GM21515 (cell line): ENCODE results near the gene RYR3.
"Not testable (repeated sequence)": the region's sequence is repeated elsewhere in the genome, so short reads cannot be mapped to it uniquely, and the experiment has no call there.

Experiments used
- ATAC-seq: cut with Tn5 transposase; IDR thresholded peaks from one replicate; pipeline ENCODE4 v1.9.1; 2021; ENCODE audit not compliant: unreplicated experiment

The RYR3 gene

DNA sequence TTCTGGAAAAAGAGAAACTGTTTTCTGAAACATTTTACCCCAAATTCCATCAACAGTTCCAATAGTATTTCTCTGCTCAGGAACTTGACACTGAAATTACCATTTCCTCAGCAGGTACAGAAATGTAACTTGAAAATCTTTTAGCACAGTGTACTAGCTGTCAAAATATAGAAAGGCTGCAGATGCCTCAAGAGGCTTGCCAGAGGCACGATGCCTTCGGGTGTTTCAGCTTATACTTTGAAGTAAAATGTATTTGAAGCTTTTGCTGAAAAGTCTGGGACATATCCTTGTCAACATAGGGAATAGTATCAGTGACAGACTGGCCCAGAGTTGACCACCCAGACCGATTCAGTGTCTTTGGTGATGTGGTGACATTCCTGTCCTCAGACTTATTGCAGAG, 503.1 kb downstream of the RYR3 start:
- ATAC-seq: no peak

GRCh38 chr15:33819499-33819898, 508.7 kb downstream of the RYR3 start:
- not testable (repeated sequence) for ATAC-seq

GRCh38 chr15:33822479-33822878, 511.7 kb downstream of the RYR3 start:
- no peak for ATAC-seq

DNA sequence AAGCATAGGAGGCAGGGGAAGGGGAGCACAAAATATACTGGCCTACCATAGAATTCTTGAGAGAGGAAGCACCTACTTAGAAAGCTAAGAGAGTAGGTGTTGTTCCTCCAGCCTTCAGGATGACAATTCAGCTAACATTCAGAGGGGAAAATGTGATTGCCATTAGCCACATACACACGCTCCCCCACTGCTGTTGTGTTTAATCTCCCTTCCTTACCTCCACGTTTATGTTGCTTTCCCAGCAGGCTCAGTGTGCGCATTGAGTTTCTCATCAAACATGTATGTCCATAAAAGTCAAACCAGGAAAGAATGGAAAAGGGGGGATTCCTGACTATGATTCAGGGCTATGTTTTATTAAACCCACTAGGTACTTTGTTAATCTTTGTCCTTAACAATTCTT, 512.4 kb downstream of the RYR3 start:
- no peak for ATAC-seq

DNA sequence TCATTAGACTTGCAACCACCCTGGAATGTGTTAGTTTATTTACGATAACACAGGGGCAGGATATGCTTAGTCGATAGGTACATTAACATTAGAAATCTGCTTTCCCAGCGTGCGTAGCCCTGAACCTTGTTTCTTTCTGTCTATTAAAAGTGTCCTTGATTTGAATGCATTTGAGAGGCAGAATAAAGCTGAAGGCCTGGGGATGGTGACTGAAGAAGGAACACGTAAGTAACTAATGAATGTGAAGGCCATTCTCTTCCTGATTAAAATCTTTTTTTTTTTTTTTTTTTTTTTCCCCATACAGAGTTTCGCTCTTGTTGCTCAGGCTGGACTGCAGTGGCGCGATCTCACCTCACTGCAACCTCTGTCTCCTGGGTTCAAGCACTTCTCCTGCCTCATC, 514.7 kb downstream of the RYR3 start:
- ATAC-seq: no peak

- no peak for ATAC-seq
Observed at GRCh38 chr15:33826201-33826600, 515.4 kb downstream of the RYR3 start.

GRCh38 chr15:33830351-33830750, 519.6 kb downstream of the RYR3 start:
- no peak for ATAC-seq

GRCh38 chr15:33831646-33832045, 520.9 kb downstream of the RYR3 start:
- ATAC-seq: no peak

DNA sequence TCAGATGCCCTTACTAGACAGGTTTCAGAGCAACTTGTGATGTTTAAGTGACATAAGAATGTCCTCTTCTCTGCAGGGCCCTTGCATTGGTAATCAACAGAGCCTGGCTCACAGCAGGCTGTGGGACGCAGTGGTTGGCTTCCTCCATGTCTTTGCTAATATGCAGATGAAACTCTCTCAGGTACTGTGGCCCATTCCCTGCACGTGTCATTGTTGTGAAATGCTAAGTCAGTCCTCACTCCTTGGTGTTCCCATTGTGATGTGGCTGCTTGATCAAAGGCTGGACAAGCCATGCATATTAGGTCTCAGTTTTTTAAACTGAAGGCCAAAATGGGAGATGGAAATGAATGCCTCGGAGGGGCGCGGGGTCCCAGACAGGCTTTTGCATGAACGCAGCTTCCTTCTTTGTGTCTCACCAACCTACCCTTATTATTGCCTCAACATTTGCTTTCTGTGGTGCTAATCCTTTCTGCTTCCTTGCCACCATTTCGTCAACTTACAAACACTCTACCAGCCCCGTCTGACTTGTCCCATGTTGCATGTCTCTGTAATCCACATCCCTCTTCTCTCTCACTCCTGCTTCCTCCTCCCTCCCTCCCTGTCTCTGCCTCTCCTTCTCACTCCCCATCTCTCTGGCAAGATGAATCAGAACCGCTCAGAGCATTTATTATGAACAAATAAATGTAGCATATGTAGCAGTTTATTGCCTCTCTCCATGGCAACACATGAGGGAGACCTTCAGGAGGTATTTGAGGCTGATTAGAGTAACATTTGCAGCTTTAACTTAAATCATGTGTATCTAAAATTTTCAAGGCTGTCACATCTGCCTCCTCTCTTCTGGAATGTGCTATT, 524.4 kb downstream of the RYR3 start:
- no peak for ATAC-seq

DNA sequence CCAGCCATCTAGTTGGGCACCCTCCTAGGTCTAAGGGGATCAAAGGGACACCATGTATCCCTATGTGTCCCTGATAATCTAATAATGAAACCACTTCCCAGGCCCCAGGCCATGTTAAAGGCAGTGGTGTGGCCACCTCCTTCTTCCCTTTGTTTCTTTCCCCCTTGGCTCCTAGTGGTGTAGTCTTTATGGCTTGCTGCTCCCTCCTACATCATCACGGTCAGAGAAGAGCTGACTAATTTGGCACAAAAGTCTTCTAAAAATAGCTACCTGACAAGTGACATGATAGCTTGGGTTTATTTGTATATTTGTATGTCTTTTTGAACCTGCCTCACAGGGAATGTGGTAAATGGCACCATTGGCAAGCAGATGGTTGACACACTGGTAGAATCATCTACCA, 526.5 kb downstream of the RYR3 start:
- ATAC-seq: no peak

DNA sequence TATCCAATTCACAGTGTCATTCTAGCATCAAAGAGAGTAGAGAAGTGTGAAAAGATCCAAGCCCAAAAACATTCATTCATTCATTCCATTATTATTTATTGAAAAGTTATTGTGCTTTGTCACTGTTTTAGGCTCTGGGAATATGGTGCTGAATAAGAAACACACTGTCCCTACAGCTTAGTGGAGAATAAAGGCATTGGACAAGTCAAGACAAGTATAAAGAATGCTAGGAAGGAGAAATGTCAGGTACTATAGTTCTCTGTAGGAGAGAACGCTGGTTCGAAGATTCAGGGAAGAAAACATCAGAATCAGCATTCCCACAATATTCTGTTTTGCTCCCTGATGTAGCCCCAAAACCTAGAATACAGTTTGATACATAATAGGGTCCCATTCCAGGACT, 528.8 kb downstream of the RYR3 start:
- no peak for ATAC-seq

DNA sequence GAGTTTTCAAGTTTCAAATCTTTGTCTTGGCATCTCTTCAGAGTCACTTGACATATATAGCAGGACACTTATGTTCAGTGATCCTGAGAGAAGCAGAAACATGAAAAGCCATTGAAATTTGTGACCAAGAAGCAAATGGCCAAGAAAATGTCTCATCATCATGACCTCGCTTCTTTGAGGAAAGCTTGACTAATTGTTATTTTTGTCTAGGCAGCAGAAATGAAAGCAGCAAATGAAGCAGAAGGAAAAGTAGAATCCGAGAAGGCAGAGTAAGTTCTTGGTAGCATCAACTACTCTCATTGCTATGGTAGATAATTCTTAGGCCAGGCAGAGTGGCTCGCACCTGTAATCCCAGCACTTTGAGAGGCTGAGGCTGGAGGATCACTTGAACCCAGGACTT, 529.8 kb downstream of the RYR3 start:
- ATAC-seq: no peak

- no peak for ATAC-seq
Observed at GRCh38 chr15:33844186-33844585, 533.4 kb downstream of the RYR3 start.

GRCh38 chr15:33844597-33844996, 533.8 kb downstream of the RYR3 start:
- no peak for ATAC-seq

DNA sequence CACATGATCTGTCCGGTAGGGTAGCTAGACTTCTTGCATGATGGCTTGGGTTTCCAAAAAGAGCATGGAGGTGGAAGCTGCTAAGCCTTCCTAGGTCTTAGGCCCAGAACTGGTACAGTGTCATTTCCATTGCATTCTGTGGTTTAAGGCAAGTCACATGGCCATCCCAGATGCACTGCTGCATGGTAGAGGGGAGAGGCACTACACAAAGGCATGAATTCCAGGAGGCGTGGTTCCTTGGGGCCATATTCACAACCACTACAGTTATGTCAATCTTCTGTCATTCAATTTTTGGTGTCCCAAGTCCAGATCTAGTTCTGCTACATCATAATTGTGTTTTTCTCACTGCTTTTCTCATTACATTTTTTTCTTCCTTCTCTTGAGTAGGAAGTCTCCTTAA, 535.4 kb downstream of the RYR3 start:
- no peak for ATAC-seq

DNA sequence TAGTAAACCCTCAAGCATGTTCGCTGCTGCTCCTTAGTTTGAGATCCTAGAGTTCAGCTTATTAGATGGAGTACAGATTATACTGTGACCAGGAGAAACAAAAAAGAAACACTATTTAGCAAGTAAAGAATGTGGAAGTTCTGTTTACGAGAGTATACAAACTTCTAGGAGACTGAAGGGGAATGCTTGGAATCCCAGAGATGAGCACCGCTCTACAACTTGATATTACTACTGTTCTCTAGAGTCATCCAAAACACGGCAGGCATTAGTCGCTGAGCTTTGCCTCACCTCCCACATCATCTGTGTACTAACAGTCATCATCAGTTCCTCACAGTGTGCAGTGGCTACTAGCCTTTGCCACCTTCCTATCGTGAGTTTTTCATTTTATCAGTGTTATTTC, 536.1 kb downstream of the RYR3 start:
- no peak for ATAC-seq

GRCh38 chr15:33848011-33848410, 537.2 kb downstream of the RYR3 start:
- ATAC-seq: no peak

GRCh38 chr15:33851079-33851478, 540.3 kb downstream of the RYR3 start:
- ATAC-seq: no peak

GRCh38 chr15:33852094-33852493, 541.3 kb downstream of the RYR3 start:
- ATAC-seq: no peak

- ATAC-seq: no peak
Observed at GRCh38 chr15:33852570-33852969, 541.8 kb downstream of the RYR3 start.

GRCh38 chr15:33857726-33858125, 547.0 kb downstream of the RYR3 start:
- ATAC-seq: no peak

GRCh38 chr15:33858836-33859235, 548.1 kb downstream of the RYR3 start:
- no peak for ATAC-seq

- no peak for ATAC-seq
Observed at GRCh38 chr15:33859992-33860545, 549.3 kb downstream of the RYR3 start.
